Measurements from ENCODE around the gene SEMA3F. TPM values are rescaled to one million over a fixed set of nuclear protein-coding genes. Genes with fewer than 3 reads are reported as not detected.

The SEMA3F gene
- total RNA-seq, 2 donors from 2014 or later: 1.5 TPM; not detected in 1

DNA sequence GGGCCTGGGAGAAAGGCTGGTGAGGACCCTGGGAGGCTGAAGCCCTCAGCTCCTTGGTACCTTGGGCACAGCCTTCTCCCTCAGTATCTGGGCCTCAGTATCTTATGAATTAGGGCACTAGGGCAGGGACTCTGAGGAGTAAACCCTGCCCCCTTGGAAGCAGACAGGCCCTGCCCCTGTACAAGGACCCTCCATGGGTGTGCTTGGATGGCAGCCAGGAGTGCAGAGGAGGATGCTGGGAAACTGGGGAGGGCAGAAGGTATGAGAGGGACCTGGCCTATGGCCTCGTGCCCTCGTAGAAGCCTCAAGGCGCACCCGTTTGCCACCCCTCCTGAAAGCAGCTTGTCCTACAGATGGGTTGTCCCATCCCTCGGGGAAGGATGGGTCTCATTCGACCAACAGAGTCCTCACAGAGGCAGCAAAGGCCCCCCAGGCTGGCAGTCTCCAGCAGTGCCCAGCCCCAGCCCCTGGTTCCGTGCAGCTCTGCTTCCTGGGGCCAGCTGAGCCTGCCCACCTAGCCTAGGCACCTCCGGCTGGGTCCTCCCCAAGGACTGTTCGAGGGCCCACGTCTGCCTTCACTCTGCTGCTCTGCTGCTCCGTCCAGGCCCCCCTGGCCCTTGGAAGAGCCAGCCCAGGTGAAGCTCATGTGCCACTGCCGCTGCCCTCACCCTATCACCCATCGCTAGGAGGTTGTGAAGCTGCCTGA lies 15.3 kb upstream of the SEMA3F start:
- H3K36me3 Mint-ChIP-seq (ENCODE audit: low read depth): no peaks in the 10 kb centered on the region
- no peaks in the 10 kb centered on the region for H3K27me3 Mint-ChIP-seq
- ATAC-seq (replicated peaks): no peak
- H3K4me1 Mint-ChIP-seq: peaks cover 8% of the 10 kb centered on the region
- no peak overlapping the region for H3K4me3 Mint-ChIP-seq
- H3K27ac Mint-ChIP-seq: no peak overlapping the region
- no peaks in the 10 kb centered on the region for H3K9me3 Mint-ChIP-seq

DNA sequence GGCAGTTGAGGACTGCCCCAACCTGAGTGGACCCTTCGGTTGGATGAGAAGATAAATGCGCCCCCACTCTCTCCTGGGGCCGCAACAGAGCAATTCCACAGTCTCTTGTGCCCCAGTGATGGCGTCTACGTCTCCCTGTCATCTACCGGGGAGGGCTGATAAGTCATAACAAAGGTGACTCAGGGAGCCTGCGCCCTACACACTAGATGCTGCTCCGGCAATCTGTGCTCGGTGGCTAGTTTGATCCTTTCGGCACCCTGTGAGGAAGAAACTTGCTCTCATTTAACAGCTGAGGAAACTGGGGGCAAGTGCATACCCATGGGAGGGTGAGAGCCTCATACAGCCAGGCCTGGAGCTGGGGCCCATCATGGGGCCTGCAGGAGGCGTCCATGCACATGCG lies 14.1 kb upstream of the SEMA3F start:
- no peaks in the 10 kb centered on the region for H3K36me3 Mint-ChIP-seq (ENCODE audit: low read depth)
- no peak for ATAC-seq (replicated peaks)
- H3K27ac Mint-ChIP-seq: no peak overlapping the region
- H3K27me3 Mint-ChIP-seq: no peaks in the 10 kb centered on the region
- H3K4me1 Mint-ChIP-seq: peaks cover 8% of the 10 kb centered on the region
- H3K4me3 Mint-ChIP-seq: no peak overlapping the region
- H3K9me3 Mint-ChIP-seq: no peaks in the 10 kb centered on the region

DNA sequence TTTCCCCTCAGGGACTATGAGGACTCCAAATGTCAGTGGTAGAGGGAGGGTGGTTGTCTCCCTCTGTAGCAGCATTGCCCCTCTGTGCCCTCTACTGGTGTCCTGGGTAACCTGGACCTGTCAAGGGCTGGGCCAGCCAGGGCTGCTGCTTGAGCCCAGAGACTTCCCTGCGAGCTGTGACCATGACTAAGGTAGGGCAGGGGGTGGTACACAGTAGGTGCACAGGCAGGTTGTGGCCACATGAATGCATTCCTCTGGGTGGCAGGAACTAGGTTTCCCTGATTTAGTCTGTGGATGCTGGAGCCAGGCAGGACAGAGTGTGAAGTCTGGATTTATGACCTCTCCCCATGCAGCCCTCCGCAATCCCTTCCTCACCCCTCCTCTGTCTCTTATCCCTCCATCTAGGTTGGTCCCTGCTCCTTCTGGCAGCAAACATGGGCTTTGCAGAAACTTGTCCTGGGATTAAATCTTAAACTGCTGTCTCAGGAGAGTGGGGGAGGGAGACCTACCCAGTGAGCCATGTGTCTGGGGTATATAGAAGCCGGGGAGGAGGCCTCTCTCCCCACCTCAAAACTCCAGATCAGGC lies 8.7 kb upstream of the SEMA3F start:
- Mint-ChIP-seq H3K27me3 (peaks cover 4% of the 10 kb centered on the region), H3K9me3 (no peaks in the 10 kb centered on the region), H3K4me3 (no peak overlapping the region), H3K36me3 (ENCODE audit: low read depth) (no peaks in the 10 kb centered on the region), H3K27ac (no peak overlapping the region), H3K4me1 (no peaks in the 10 kb centered on the region)
- no peak for ATAC-seq (replicated peaks)

DNA sequence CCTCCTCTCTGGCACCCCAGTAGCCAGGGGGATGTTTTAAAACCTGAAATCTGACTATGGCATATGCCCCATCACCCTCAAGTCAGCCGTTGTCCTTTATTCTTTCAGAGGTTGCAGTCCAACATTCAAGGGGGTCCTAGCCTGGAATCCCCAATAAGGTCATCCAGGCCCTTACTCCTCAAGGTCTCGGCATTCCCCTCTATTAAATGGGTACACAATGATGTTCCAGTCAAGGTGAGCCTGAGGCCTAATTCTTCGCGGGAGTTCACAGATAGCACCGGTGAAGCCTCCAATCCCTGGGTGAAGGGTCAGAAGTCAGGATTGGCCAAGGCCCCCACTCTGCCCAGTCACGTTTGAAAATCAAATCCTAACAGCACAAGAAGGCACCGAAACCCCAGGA lies 8.1 kb upstream of the SEMA3F start:
- Mint-ChIP-seq H3K27me3 (peaks cover 4% of the 10 kb centered on the region), H3K27ac (no peak overlapping the region), H3K9me3 (no peaks in the 10 kb centered on the region), H3K36me3 (ENCODE audit: low read depth) (no peaks in the 10 kb centered on the region), H3K4me1 (no peaks in the 10 kb centered on the region), H3K4me3 (no peak overlapping the region)
- no peak for ATAC-seq (replicated peaks)

DNA sequence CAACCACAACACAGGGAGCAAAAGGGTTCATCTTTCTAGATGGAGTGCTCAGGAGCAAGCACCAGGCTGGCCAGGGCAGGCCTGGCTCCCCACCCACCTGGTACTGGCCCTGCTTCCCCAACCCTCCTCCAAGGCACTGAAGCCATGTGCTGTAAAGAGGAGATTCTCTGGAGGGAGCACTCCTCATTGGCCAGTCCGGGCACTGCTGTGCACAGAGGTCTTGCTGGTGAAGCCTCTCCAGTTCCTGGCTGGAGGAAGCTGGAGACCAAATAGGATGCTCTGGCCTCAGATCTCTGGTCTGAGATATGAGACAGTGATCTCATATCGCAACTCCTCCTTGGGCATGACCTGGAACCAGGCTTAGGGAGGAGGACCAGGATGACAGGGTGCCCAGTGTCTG lies 7.7 kb upstream of the SEMA3F start:
- no peak for ATAC-seq (replicated peaks)
- Mint-ChIP-seq H3K27ac (no peak overlapping the region), H3K9me3 (no peaks in the 10 kb centered on the region), H3K27me3 (peaks cover 4% of the 10 kb centered on the region), H3K4me3 (no peak overlapping the region), H3K36me3 (ENCODE audit: low read depth) (no peaks in the 10 kb centered on the region), H3K4me1 (no peaks in the 10 kb centered on the region)

DNA sequence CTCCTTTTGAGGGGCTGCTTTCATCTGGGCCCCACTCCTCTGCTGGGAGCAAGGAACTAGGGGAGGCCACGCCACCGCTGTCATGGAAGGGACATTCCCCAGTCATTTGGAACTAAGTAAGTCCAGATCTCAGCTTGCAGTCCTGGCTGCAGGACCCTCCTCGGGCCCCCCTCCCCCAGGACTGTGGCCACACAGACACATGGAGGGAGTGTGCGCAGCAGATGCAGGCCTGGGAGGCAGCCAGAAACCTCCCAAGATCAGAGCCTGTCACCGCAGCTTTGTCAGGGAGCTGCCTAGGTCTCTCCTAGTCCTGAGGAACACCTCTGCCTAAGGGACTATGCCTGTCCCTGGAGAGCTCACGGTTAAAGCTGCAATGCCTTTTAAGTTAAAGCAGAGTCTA lies 7.3 kb upstream of the SEMA3F start:
- Mint-ChIP-seq H3K36me3 (ENCODE audit: low read depth) (no peaks in the 10 kb centered on the region), H3K4me1 (no peaks in the 10 kb centered on the region), H3K9me3 (no peaks in the 10 kb centered on the region), H3K27ac (no peak overlapping the region), H3K4me3 (no peak overlapping the region), H3K27me3 (peaks cover 4% of the 10 kb centered on the region)
- no peak for ATAC-seq (replicated peaks)

DNA sequence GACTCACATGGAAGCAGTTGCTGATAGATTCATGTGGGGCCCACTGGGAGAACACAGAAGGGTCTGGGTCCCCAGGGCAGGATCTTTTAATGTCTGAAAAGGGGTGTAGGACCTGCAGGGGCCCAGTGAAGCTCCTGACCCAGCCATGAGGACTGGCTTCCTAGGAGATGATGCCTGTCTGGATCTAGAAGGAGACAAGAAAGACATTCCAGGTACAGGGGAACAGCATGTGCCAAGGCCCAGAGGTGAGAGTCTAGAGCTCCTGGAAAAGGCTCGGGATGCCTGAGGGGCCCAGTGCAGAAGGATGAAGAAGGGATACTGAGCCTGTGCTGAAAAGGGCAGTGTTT lies 4.7 kb upstream of the SEMA3F start:
- Mint-ChIP-seq H3K36me3 (ENCODE audit: low read depth) (no peaks in the 10 kb centered on the region), H3K27me3 (peaks cover 17% of the 10 kb centered on the region), H3K27ac (no peak overlapping the region), H3K9me3 (no peaks in the 10 kb centered on the region), H3K4me3 (no peak overlapping the region), H3K4me1 (no peaks in the 10 kb centered on the region)
- no peak for ATAC-seq (replicated peaks)

DNA sequence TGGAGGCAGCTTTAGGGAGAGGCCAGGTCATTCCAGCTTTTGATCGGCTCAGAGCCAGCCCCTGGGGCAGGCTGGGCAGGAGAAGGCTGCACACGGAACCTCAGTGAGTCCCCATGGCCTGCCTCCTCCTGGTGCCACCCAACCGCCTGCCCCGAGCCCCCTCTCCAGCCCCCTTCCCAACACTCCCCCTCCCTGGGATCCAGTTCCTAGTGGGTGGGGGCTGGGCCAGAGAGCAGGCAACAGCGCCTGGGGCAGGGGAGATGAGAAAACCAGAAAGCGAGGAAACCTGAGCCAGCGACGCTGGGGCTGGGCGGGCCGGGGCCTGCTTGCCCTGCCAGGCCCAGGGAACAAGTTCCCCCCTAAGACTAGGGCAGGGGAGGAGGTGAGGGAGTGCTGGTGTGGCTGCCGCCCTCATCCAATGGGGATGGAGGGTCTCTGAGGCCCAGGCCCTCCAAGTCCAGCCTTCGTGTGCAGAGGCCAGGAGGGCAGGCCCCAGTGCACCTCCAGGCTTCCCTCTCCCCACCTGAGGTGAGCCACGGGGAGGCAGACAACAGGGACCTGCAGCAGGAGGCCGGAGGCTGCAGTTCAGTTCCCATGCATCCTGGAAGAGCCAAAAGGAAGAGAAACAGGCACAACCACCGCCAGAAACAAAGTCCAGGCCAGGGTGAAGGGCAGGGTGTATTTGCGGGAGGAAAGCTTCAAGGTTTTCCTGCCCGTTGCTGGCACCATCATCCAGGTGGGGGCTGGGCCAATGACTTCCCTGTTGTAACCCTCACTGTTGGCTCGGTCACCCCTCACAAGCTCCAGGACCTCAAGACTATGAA lies 4.0 kb upstream of the SEMA3F start:
- Mint-ChIP-seq H3K4me1 (no peaks in the 10 kb centered on the region), H3K36me3 (ENCODE audit: low read depth) (no peaks in the 10 kb centered on the region), H3K9me3 (no peaks in the 10 kb centered on the region), H3K27me3 (peaks cover 22% of the 10 kb centered on the region), H3K4me3 (no peak overlapping the region), H3K27ac (no peak overlapping the region)
- ATAC-seq (replicated peaks): no peak

DNA sequence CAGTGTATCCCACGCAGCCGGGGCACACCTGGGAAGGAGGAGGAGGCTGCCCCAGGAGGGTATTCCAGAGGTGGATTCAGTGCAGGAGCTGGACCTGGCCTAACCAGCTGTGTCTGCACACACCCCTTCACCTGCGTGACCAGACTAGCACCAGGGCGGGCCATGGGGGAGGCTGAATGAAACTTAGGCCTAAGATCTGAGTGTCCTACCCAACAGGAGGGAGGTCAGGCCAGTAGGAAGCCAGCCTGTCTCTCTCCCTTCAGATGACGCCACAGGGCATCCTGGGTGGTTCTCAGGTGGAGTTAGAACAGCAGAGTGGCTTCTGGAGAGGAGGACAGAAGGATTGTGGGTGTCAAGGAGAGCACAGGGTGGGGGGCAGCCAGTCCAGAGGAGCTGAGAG lies 3.4 kb upstream of the SEMA3F start:
- Mint-ChIP-seq H3K27ac (no peak overlapping the region), H3K9me3 (no peaks in the 10 kb centered on the region), H3K36me3 (ENCODE audit: low read depth) (no peaks in the 10 kb centered on the region), H3K27me3 (peaks cover 27% of the 10 kb centered on the region), H3K4me3 (no peak overlapping the region), H3K4me1 (no peaks in the 10 kb centered on the region)
- ATAC-seq (replicated peaks): no peak

DNA sequence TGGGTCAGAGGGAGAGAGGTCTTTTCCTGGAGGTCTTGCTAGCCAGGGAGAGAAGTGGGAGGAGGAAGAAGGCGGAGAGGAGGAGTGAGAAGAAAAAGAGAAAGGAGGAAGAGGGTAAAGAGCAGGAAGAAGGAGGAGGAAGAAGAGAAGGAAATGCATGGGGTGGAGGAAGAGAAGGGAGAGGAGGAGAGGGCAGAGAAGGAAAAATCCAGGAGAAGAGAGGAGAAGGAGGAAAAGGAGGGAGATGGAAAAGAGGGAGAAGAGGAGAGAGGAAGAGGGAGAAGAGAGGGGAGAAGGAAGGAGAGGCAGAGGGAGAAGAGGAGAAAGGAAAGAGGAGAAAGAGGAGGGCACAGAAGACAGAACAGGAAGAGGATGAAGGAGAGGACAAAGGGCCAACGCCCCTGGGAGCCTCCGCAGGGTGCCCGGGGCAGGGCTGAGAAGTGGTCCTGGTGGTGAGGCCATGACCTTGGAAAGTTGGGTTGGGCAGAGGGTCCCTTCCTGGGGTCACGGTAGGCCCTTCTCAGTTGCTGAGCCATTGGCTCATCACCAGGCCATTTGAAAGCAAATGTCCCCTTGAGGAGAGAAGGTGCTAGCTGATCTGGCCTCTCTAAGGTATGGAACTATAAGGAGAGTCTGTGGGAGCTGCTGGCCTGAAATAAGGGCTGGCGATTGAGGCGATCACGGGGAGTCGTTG lies 1.2 kb upstream of the SEMA3F start:
- no peak overlapping the region for H3K27ac Mint-ChIP-seq
- H3K4me1 Mint-ChIP-seq: no peaks in the 10 kb centered on the region
- no peaks in the 10 kb centered on the region for H3K9me3 Mint-ChIP-seq
- no peak for ATAC-seq (replicated peaks)
- H3K27me3 Mint-ChIP-seq: peaks cover 29% of the 10 kb centered on the region
- no peaks in the 10 kb centered on the region for H3K36me3 Mint-ChIP-seq (ENCODE audit: low read depth)
- peak overlapping the region; percentile 71 for H3K4me3 Mint-ChIP-seq

DNA sequence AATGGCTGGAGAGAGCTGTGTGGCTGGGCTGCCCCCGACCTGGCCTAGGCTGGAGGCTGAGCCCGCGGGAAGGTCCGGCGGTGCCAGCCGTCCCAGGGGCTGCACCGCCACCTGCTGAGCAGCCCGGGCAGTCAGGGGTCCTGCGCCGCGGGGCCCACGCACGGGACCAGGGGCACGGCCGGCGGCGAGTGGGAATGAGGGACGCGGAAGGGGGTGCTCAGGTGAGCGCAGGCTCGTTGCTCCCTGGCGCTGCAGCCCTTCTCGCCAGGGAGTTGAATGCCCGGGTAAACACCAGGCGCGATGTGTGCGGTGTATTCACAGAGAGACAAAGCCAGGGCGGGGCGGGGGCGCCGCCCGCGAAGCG lies 666 bp upstream of the SEMA3F start:
- H3K9me3 Mint-ChIP-seq: no peaks in the 10 kb centered on the region
- peak overlapping the region; percentile 71 for H3K4me3 Mint-ChIP-seq
- no peaks in the 10 kb centered on the region for H3K36me3 Mint-ChIP-seq (ENCODE audit: low read depth)
- no peaks in the 10 kb centered on the region for H3K4me1 Mint-ChIP-seq
- ATAC-seq (replicated peaks): peak; percentile 28
- H3K27me3 Mint-ChIP-seq: peaks cover 29% of the 10 kb centered on the region
- no peak overlapping the region for H3K27ac Mint-ChIP-seq

DNA sequence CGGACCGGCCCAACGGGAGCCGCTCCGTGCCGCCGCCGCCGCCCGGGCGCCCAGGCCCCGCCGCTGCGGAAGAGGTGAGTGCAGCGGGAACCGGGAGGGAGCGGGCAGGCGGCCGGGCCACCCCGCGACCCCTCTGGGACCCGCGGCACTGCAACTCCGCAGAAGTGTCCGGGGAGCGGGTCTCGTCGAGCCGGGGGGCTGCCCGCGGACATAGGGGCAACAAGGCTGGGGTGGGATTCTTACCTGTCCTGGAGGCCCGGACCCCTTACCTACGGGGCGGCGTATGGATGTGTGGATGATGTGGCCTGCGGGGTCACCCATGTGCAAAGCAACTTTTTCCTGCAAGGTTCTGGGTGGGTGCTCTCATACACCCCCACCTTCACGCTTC lies 361 bp downstream of the SEMA3F start:
- no peak for ATAC-seq (replicated peaks)
- no peaks in the 10 kb centered on the region for H3K4me1 Mint-ChIP-seq
- no peak overlapping the region for H3K27ac Mint-ChIP-seq

DNA sequence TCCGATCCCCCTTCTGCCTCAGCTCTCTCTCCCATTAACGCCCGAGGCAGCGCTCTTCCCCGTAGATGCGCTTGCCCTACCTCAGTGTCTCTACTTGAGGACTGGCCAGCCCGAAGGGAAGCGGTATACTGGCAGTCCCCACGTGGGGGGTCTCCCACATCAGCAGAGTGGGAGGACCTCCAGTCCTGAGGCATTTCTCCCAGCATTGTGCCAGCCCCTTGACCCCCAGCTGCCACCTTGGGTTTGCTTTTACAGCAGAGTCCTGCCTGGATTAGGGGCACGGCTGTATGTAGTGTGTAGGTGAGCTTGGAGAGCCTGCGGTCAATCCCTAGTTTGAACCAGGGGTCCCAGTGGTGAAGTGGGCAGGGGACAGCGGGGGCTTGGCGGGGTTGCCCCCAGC lies 767 bp downstream of the SEMA3F start:
- ATAC-seq (replicated peaks): no peak
- H3K4me1 Mint-ChIP-seq: no peaks in the 10 kb centered on the region
- no peaks in the 10 kb centered on the region for H3K9me3 Mint-ChIP-seq
- no peak overlapping the region for H3K27ac Mint-ChIP-seq
- H3K4me3 Mint-ChIP-seq: peak overlapping the region; percentile 65
- no peaks in the 10 kb centered on the region for H3K36me3 Mint-ChIP-seq (ENCODE audit: low read depth)
- H3K27me3 Mint-ChIP-seq: peaks cover 29% of the 10 kb centered on the region

More for the DNA sequence above, 361 bp downstream of the SEMA3F start:
- peaks cover 29% of the 10 kb centered on the region for H3K27me3 Mint-ChIP-seq
- H3K9me3 Mint-ChIP-seq: no peaks in the 10 kb centered on the region
- peak overlapping the region; percentile 65 for H3K4me3 Mint-ChIP-seq
- H3K36me3 Mint-ChIP-seq (ENCODE audit: low read depth): no peaks in the 10 kb centered on the region

DNA sequence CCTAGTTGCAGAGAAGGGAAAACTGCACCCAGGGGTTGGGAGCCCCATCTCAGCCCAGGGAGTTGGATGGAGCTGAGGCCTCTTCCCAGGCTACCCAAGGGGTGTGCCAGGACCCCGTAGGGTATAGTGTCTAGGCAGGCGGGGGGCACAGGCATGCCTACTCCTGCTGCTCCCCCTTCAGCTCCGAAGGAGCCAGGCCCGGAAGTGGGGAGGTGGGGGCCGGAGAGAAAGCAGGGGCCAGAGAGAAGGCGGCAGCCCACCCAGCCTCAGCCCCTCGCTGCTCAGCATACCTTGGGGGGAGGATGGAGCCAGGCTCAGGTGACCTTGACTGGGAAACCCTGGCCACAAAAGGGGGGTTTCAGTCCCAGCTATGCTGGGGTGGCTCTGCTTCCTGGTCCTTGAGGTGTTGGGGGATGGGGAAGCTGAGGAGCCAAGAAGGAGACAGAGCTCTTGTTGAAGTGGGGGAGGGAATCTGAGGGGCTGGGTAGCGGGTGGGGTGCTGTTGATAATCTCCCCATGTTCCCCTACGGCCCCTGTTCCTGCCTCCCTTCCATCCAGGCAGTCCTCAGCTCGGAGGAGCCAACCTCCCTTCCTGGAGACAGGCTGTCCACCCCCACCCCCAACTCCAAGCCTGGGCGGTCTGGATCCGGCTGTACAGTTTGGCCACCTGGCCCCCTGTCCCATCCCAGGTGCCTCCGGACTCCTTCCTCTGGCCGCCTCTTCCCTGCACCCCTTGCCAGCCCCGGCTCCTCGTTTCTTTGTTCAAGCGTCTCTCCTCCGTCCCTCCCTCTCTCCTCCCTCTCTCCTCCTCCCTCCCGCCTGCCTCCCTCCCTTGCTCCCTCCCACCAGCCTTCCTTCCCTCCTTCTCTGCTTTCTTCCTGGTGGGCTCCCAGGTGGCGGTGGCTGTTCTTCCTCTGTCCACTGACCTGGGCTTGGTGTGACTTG lies 1.7 kb downstream of the SEMA3F start:
- Mint-ChIP-seq H3K4me1 (no peaks in the 10 kb centered on the region), H3K4me3 (no peak overlapping the region), H3K27me3 (peaks cover 29% of the 10 kb centered on the region), H3K36me3 (ENCODE audit: low read depth) (no peaks in the 10 kb centered on the region), H3K27ac (no peak overlapping the region), H3K9me3 (no peaks in the 10 kb centered on the region)
- no peak for ATAC-seq (replicated peaks)
